Measurements from ENCODE around the gene LMF1.

LMF1 gene

DNA sequence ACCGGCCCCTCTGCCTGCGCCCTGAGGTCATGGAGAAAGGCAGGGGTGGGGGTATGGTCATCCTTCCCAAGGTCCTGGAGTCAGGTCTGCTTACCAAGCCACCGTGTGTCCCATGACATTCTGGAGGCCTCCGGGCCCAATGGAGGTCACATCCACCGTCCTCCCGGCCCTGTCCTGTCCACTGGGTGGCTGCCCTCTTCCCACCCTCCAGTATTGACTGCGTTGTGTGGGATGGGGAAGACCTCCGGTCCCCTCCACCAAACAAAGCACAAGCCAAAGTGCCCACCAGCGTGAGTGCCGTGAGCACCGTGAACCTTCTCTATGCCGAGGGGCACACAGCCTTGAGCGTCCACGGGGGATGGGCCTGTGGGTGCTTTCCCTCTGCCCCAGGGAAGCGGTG lies 37.2 kb downstream of the LMF1 start:
- TF ChIP-seq, protein P1, sequence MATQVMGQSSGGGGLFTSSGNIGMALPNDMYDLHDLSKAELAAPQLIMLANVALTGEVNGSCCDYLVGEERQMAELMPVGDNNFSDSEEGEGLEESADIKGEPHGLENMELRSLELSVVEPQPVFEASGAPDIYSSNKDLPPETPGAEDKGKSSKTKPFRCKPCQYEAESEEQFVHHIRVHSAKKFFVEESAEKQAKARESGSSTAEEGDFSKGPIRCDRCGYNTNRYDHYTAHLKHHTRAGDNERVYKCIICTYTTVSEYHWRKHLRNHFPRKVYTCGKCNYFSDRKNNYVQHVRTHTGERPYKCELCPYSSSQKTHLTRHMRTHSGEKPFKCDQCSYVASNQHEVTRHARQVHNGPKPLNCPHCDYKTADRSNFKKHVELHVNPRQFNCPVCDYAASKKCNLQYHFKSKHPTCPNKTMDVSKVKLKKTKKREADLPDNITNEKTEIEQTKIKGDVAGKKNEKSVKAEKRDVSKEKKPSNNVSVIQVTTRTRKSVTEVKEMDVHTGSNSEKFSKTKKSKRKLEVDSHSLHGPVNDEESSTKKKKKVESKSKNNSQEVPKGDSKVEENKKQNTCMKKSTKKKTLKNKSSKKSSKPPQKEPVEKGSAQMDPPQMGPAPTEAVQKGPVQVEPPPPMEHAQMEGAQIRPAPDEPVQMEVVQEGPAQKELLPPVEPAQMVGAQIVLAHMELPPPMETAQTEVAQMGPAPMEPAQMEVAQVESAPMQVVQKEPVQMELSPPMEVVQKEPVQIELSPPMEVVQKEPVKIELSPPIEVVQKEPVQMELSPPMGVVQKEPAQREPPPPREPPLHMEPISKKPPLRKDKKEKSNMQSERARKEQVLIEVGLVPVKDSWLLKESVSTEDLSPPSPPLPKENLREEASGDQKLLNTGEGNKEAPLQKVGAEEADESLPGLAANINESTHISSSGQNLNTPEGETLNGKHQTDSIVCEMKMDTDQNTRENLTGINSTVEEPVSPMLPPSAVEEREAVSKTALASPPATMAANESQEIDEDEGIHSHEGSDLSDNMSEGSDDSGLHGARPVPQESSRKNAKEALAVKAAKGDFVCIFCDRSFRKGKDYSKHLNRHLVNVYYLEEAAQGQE (IDR thresholded peaks at IDR 0.05; ENCODE audit: insufficient read depth in 1 of 2, low read depth in 2 of 2, low read length in 2 of 2) = no peak
- TF ChIP-seq SIN3A (IDR thresholded peaks at IDR 0.05; ENCODE audit: borderline replicate concordance, insufficient read depth, low read length) (no peak), TAF1 (IDR thresholded peaks at IDR 0.05; ENCODE audit: borderline replicate concordance, insufficient read depth, low read length) (no peak), FOXP2 (optimal IDR thresholded peaks at IDR 0.05; ENCODE audit: borderline replicate concordance, extremely low read depth, extremely low read length, insufficient read depth) (no peak), POLR2AphosphoS5 (IDR thresholded peaks at IDR 0.05; ENCODE audit: low read depth, low read length) (no peak)

DNA sequence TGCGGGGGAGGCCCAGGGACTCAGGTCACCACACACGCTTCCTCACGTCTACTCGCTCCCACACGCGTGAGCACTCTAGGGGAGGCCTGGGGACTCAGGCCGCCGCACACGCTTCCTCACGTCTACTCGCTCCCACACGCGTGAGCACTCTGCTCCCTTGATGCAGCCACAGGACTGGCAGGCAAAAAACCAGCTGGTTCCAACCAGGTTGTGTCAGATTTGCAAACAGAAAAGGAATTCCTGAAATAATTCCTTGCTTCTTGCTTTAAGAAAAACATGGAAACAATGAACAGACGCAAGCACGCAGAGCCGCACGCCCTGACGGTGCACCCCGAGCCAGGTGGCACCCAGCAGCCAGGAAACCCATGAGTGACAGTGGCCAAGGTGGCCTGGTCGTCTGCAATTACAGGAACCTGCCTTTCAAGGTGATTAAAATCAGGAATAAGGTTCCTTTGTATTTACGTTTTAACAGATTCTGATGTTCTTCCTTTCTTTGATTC lies 37.9 kb downstream of the LMF1 start:
- TF ChIP-seq POLR2AphosphoS5 (IDR thresholded peaks at IDR 0.05; ENCODE audit: low read depth, low read length) (no peak), SIN3A (IDR thresholded peaks at IDR 0.05; ENCODE audit: borderline replicate concordance, insufficient read depth, low read length) (no peak), TAF1 (IDR thresholded peaks at IDR 0.05; ENCODE audit: borderline replicate concordance, insufficient read depth, low read length) (no peak), FOXP2 (optimal IDR thresholded peaks at IDR 0.05; ENCODE audit: borderline replicate concordance, extremely low read depth, extremely low read length, insufficient read depth) (no peak)
- TF ChIP-seq, protein P1 (IDR thresholded peaks at IDR 0.05; ENCODE audit: insufficient read depth in 1 of 2, low read depth in 2 of 2, low read length in 2 of 2) = no peak

DNA sequence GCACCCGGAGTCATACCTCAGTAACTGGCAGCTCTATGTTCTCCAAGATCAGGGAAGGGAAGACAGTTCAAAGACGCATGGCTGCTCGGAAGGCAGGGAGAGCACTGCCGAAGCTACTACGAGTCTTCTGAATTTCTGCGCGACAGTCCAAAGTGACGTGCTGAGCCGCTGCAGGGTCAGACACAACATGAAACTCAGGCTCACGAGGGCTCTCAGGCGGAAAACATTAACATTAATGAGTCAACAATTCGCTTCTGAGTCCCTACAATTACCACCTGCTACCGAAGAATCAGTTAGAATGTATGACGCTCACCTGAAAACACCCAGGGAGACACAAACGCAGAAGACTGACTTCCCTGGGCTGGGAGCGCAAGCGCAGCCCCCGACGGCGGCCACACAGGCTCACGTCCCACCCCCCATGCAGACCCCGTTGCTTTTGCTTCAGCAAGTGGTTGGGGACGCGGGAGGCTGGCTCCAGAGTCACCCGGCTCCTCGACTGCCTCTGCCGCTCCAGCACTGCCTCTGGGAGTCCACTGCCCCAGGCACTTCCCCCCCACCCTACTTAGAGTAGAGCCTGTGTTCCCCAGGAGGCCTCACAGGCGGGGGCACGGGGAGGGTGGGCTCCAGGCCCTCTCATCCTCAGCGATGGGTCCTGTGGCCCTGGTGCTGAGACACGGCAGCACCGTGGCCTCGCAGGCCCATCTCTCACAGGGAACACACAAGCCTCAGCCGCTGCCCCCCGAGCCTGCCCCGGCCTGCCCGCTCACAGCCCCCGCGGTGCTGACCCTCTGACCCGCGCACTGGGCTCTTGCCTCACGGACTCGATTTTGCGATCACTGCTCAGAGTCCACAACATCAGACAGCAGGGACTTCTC lies 38.9 kb downstream of the LMF1 start:
- TF ChIP-seq POLR2AphosphoS5 (IDR thresholded peaks at IDR 0.05; ENCODE audit: low read depth, low read length) (no peak), SIN3A (IDR thresholded peaks at IDR 0.05; ENCODE audit: borderline replicate concordance, insufficient read depth, low read length) (no peak), TAF1 (IDR thresholded peaks at IDR 0.05; ENCODE audit: borderline replicate concordance, insufficient read depth, low read length) (no peak), FOXP2 (optimal IDR thresholded peaks at IDR 0.05; ENCODE audit: borderline replicate concordance, extremely low read depth, extremely low read length, insufficient read depth) (no peak)
- TF ChIP-seq, protein P1 (IDR thresholded peaks at IDR 0.05; ENCODE audit: insufficient read depth in 1 of 2, low read depth in 2 of 2, low read length in 2 of 2) = no peak

DNA sequence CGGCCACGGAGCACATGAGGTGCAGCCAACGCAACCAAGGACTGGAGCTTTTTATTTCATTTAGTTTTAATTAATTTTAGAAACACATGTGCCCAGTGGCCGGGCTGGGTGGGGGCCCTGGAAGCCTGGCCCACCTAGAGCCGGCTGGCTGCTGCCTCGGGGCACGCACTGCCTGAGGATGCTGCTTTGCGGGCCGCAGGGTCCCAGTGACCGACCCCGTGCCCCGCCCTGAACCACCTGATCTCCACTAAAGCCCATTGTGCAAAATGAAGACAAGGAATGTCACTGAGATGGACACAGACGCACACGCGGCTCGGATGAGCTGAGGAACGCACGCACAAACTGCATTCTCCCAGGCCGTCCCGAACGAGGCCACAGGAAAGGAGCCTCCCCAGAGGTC lies 39.6 kb downstream of the LMF1 start:
- TF ChIP-seq SIN3A (IDR thresholded peaks at IDR 0.05; ENCODE audit: borderline replicate concordance, insufficient read depth, low read length) (no peak), TAF1 (IDR thresholded peaks at IDR 0.05; ENCODE audit: borderline replicate concordance, insufficient read depth, low read length) (no peak), POLR2AphosphoS5 (IDR thresholded peaks at IDR 0.05; ENCODE audit: low read depth, low read length) (no peak), FOXP2 (optimal IDR thresholded peaks at IDR 0.05; ENCODE audit: borderline replicate concordance, extremely low read depth, extremely low read length, insufficient read depth) (no peak)
- TF ChIP-seq, protein P1 (IDR thresholded peaks at IDR 0.05; ENCODE audit: insufficient read depth in 1 of 2, low read depth in 2 of 2, low read length in 2 of 2) = no peak

Data from PFSK-1 (cell line).